SU-DHL-6 (cell line): ENCODE data around the gene CHPF2.

Experiments used
- H2AFZ ChIP-seq: fragments of 200-600 bp; sonication (generic); 2 replicates; pipeline ENCODE4 v1.6.1; 2014; ENCODE audit warnings: low read depth, mild to moderate bottlenecking, moderate library complexity, mixed read lengths, antibody characterized with exemption, low read length; ENCODE audit not compliant: severe bottlenecking
- H3F3A ChIP-seq: fragments of 200-600 bp; shearing (Covaris generic); 2 replicates; pipeline ENCODE4 v1.6.0; 2016; ENCODE audit warnings: antibody characterized with exemption, mild to moderate bottlenecking; ENCODE audit not compliant: insufficient read depth
- H3K27ac ChIP-seq: fragments of 200-600 bp; sonication (generic); 2 replicates; pipeline ENCODE4 v1.5.1; 2016; ENCODE audit warnings: low read depth, mild to moderate bottlenecking, low read length, moderate library complexity, mixed read lengths
- H3K27me3 ChIP-seq: fragments of 200-600 bp; sonication (generic), shearing (Covaris generic); 2 replicates; pipeline ENCODE4 v1.6.0; 2014; ENCODE audit warnings: mild to moderate bottlenecking, low read length
- H3K36me3 ChIP-seq: fragments of 200-600 bp; sonication (generic); 2 replicates; pipeline ENCODE4 v1.6.1; 2014; ENCODE audit warnings: mild to moderate bottlenecking, low read length, mixed read lengths
- H3K4me2 ChIP-seq: fragments of 300-600, 200-600 bp; shearing (Covaris generic), sonication (generic); 2 replicates; pipeline ENCODE4 v1.6.0; 2014; ENCODE audit warnings: low read length, low read depth, mild to moderate bottlenecking; ENCODE audit not compliant: poor library complexity, severe bottlenecking
- H3K4me3 ChIP-seq: fragments of 200-600 bp; sonication (generic); 2 replicates; pipeline ENCODE4 v1.5.1; 2014; ENCODE audit warnings: antibody characterized with exemption, low read length, mild to moderate bottlenecking, mixed read lengths; ENCODE audit not compliant: insufficient read depth, poor library complexity, severe bottlenecking
- H3K79me2 ChIP-seq: fragments of 200-600 bp; sonication (generic); 2 replicates; pipeline ENCODE4 v1.6.1; 2014; ENCODE audit warnings: mild to moderate bottlenecking, low read length, moderate library complexity; ENCODE audit not compliant: insufficient read depth
- H3K9ac ChIP-seq: fragments of 200-600 bp; sonication (generic); 2 replicates; pipeline ENCODE4 v1.7.0; 2014; ENCODE audit warnings: mild to moderate bottlenecking, low read length
- H3K9me2 ChIP-seq: fragments of 200-600 bp; sonication (generic); replicated peaks from 2 replicates; pipeline ENCODE4 v1.6.1; 2014; ENCODE audit warnings: low read length; ENCODE audit not compliant: insufficient read depth
- H3K9me3 ChIP-seq: fragments of 200-600 bp; sonication (generic); 2 replicates; pipeline ENCODE4 v1.6.1; 2014; ENCODE audit warnings: low read length, mixed read lengths; ENCODE audit not compliant: insufficient read depth
- H4K20me1 ChIP-seq: fragments of 200-600 bp; sonication (generic); 2 replicates; pipeline ENCODE4 v1.6.1; 2014; ENCODE audit warnings: low read depth, mild to moderate bottlenecking, antibody characterized with exemption, low read length, moderate library complexity, mixed read lengths
- EZH2phosphoT487 ChIP-seq: fragments of 200-600 bp; sonication (generic), shearing (Covaris generic); conservative IDR thresholded peaks from 2 replicates; pipeline ENCODE4 v1.6.1; 2018; ENCODE audit warnings: mild to moderate bottlenecking, antibody characterized with exemption, low read length, moderate library complexity, mixed read lengths
- TF ChIP-seq, protein P1 (sequence below): fragments of 200-600 bp; sonication (generic); IDR thresholded peaks from one replicate; pipeline ENCODE4 v1.5.1; 2017; ENCODE audit warnings: antibody characterized with exemption, mild to moderate bottlenecking, low read length, moderate library complexity; ENCODE audit not compliant: insufficient read depth, poor library complexity, severe bottlenecking

Gene CHPF2

DNA sequence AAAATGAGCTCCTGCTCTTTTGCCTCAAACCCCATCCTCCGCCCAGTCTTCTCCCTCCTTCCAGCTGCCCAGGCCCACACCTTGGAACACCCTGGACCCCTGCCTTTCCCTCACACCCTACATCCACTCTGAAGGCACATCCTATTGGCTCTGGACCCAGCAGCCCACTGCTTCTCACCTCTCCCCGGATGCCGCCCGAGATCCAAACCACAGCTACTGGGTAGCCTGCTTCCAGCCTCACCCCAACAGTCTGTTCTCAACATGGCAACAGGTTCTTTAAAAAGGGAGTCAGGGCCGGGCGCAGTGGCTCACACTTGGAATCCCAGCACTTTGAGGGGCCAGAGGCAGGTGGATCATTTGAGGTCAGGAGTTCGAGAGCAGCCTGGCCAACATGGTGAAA, 25.7 kb downstream of the CHPF2 start:
- TF ChIP-seq, protein P1, sequence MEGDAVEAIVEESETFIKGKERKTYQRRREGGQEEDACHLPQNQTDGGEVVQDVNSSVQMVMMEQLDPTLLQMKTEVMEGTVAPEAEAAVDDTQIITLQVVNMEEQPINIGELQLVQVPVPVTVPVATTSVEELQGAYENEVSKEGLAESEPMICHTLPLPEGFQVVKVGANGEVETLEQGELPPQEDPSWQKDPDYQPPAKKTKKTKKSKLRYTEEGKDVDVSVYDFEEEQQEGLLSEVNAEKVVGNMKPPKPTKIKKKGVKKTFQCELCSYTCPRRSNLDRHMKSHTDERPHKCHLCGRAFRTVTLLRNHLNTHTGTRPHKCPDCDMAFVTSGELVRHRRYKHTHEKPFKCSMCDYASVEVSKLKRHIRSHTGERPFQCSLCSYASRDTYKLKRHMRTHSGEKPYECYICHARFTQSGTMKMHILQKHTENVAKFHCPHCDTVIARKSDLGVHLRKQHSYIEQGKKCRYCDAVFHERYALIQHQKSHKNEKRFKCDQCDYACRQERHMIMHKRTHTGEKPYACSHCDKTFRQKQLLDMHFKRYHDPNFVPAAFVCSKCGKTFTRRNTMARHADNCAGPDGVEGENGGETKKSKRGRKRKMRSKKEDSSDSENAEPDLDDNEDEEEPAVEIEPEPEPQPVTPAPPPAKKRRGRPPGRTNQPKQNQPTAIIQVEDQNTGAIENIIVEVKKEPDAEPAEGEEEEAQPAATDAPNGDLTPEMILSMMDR, result no peak
- no peak for TF ChIP-seq EZH2phosphoT487
- no peaks in the 10 kb centered on the region for H3F3A ChIP-seq
- no peak overlapping the region for H2AFZ ChIP-seq
- H3K9ac ChIP-seq, result no peak overlapping the region
- no peaks in the 10 kb centered on the region for H3K36me3 ChIP-seq
- no peaks in the 10 kb centered on the region for H3K9me3 ChIP-seq
- no peak overlapping the region for H3K4me3 ChIP-seq
- no peak overlapping the region for H3K4me2 ChIP-seq
- no peak overlapping the region for H3K27ac ChIP-seq
- H4K20me1 ChIP-seq, result no peaks in the 10 kb centered on the region
- no peaks in the 10 kb centered on the region; the same call in 1 of the 2 replicates for H3K27me3 ChIP-seq
- no peaks in the 10 kb centered on the region for H3K79me2 ChIP-seq
- H3K9me2 ChIP-seq, result no peaks in the 10 kb centered on the region

DNA sequence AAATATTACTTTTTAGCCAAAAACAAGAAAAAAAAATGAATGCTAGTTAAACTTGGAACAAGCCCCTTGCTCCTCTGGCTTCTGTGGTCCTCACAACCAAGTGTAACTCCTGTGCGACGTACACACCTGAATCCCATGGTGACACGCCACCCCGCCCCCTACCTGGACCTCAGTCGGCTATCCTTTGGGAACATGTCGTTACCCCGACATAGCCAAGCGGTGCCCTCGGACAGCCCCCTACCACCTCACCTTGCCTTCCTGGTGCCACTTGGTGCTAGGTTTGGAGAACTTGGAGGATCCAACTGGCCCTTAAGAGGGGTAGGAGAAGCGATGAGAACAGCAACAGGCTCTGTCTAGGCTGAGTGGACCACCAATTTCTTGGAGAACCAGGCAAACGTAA, 28.2 kb downstream of the CHPF2 start:
- no peak overlapping the region for H3K9ac ChIP-seq
- H4K20me1 ChIP-seq, result no peaks in the 10 kb centered on the region
- H3K9me3 ChIP-seq, result no peaks in the 10 kb centered on the region
- H3F3A ChIP-seq, result no peaks in the 10 kb centered on the region
- H3K27ac ChIP-seq, result no peak overlapping the region
- TF ChIP-seq, protein P1, result no peak
- TF ChIP-seq EZH2phosphoT487, result no peak
- H3K79me2 ChIP-seq, result no peaks in the 10 kb centered on the region
- no peaks in the 10 kb centered on the region for H3K36me3 ChIP-seq
- no peak overlapping the region for H2AFZ ChIP-seq
- no peak overlapping the region for H3K4me2 ChIP-seq
- no peaks in the 10 kb centered on the region for H3K9me2 ChIP-seq
- no peaks in the 10 kb centered on the region; the same call in 1 of the 2 replicates for H3K27me3 ChIP-seq
- no peak overlapping the region for H3K4me3 ChIP-seq

DNA sequence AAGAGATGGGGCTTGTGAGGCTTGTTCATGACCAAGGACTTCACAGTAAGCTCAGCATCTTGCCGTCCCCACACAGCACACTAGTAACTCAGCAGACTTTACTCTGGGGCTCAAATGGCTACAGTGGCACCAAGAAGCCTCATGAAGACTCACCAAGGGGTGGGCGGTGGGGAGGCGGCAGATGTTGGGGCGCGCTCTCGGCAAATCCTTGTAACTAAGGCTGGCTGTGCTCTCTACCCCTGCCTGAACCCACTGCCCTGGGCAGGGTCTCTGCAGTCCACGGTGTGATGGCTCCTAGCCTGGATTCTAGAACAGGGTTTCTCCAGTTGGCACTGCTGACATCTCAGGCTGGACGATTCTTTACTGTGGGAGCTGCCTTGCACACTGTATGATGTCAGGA, 28.6 kb downstream of the CHPF2 start:
- Histone ChIP-seq H4K20me1 (no peaks in the 10 kb centered on the region), H3K9me3 (no peaks in the 10 kb centered on the region), H3K27ac (no peak overlapping the region), H3F3A (no peaks in the 10 kb centered on the region), H3K9ac (no peak overlapping the region), H3K27me3 (no peaks in the 10 kb centered on the region; the same call in 1 of the 2 replicates), H3K36me3 (no peaks in the 10 kb centered on the region), H2AFZ (no peak overlapping the region), H3K4me2 (no peak overlapping the region), H3K79me2 (no peaks in the 10 kb centered on the region), H3K9me2 (no peaks in the 10 kb centered on the region), H3K4me3 (no peak overlapping the region)
- no peak for TF ChIP-seq EZH2phosphoT487
- TF ChIP-seq, protein P1, result no peak
